Body of pancreas (tissue), 4 donors: Measurements from ENCODE around the gene LMBR1L.

ENCODE experiments used
- POLR2A ChIP-seq, 3 donors: fragments of 450-650 bp; IDR thresholded peaks; one replicate each; pipeline ENCODE4 v1.6.1; 2016; ENCODE audit warnings: antibody characterized with exemption in 3 of 3, mild to moderate bottlenecking in 2 of 3
- TF ChIP-seq, protein P1 (sequence below), 7 experiments: fragments of 450-650 bp in 4 of 7; fragments of 200-600 bp in 3 of 7; sonication (generic) in 3 of 7; IDR thresholded peaks; one replicate each; pipeline ENCODE4 v1.5.1; 2016 to 2019; ENCODE audit warnings: antibody characterized with exemption in 7 of 7

DNA sequence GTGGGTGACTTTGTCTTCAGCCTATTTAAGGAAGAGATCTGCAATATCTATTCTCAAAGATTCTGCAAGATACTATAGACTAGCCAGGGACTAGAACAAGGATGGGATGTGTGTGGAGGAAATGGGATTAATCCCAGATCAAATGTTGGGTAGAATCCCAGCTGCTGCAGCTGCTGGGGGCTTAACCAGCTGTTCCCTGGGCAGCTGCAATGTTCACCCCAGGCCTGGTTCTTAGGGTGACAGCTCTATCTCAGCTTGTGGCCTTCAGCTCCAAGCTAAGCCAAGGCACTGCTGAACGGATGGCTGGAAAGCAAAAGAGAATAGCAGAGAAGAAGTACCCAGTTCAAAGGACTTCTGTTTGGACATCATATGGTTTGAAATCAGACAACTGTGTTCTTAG is 30.9 kb downstream of the LMBR1L start:
- TF ChIP-seq POLR2A (IDR thresholded peaks at IDR 0.05): no peak
- TF ChIP-seq, protein P1, sequence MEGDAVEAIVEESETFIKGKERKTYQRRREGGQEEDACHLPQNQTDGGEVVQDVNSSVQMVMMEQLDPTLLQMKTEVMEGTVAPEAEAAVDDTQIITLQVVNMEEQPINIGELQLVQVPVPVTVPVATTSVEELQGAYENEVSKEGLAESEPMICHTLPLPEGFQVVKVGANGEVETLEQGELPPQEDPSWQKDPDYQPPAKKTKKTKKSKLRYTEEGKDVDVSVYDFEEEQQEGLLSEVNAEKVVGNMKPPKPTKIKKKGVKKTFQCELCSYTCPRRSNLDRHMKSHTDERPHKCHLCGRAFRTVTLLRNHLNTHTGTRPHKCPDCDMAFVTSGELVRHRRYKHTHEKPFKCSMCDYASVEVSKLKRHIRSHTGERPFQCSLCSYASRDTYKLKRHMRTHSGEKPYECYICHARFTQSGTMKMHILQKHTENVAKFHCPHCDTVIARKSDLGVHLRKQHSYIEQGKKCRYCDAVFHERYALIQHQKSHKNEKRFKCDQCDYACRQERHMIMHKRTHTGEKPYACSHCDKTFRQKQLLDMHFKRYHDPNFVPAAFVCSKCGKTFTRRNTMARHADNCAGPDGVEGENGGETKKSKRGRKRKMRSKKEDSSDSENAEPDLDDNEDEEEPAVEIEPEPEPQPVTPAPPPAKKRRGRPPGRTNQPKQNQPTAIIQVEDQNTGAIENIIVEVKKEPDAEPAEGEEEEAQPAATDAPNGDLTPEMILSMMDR (IDR thresholded peaks at IDR 0.05): no peak
